GM23338 (cell line): ENCODE measurements around the gene CCBE1. TPM values are rescaled to one million over a fixed set of nuclear protein-coding genes. Genes with fewer than 3 reads are reported as not detected.

ENCODE experiments used
- CREB1 ChIP-seq: fragments of 250-450 bp; sonication (Bioruptor Pico); IDR thresholded peaks from 2 replicates; pipeline ENCODE4 v1.5.0; 2020; ENCODE audit warnings: low read depth, mild to moderate bottlenecking, moderate library complexity
- EZH2 ChIP-seq: fragments of 200-600 bp; sonication (generic); IDR thresholded peaks from one replicate; pipeline ENCODE4 v1.8.0; 2017; ENCODE audit warnings: antibody characterized with exemption, mild to moderate bottlenecking, low read depth; ENCODE audit not compliant: unreplicated experiment
- EZH2phosphoT487 ChIP-seq: fragments of 200-600 bp; sonication (generic); IDR thresholded peaks from one replicate; pipeline ENCODE4 v1.8.1; 2018; ENCODE audit warnings: antibody characterized with exemption; ENCODE audit not compliant: unreplicated experiment
- JUNB ChIP-seq: IDR thresholded peaks from one replicate; pipeline ENCODE4 v1.6.1; 2016; ENCODE audit warnings: antibody characterized with exemption; ENCODE audit not compliant: unreplicated experiment
- STAT1 ChIP-seq: IDR thresholded peaks from one replicate; pipeline ENCODE4 v1.6.1; 2016; ENCODE audit warnings: antibody characterized with exemption; ENCODE audit not compliant: unreplicated experiment
- polyA plus RNA-seq: library from polyadenylated mRNA; unstranded; fragments of >200 nt; fragmentation: Nextera tagmentation; extraction: Ambion mirVana; gene quantifications from 2 replicates; pipeline ENCODE4 v1.2.1, GENCODE V29; 2016
- total RNA-seq: library from RNA; depleted of rRNA; stranded (reverse); fragments of >200 nt; shearing (Covaris generic); gene quantifications from 2 replicates; pipeline ENCODE4 v1.2.3, GENCODE V29; 2014
- TF ChIP-seq, protein P1 (sequence below): fragments of 250-450 bp; sonication (Bioruptor Pico); IDR thresholded peaks from 2 replicates; pipeline ENCODE4 v1.5.0; 2020; ENCODE audit warnings: mild to moderate bottlenecking, moderate library complexity
- TF ChIP-seq, protein P2 (sequence below): IDR thresholded peaks from one replicate; pipeline ENCODE4 v1.6.1; 2018; ENCODE audit warnings: antibody characterized with exemption; ENCODE audit not compliant: unreplicated experiment

The CCBE1 gene
- total and polyA plus RNA-seq, 2 experiments from 2014 or later = 2.1 to 2.6 TPM

DNA sequence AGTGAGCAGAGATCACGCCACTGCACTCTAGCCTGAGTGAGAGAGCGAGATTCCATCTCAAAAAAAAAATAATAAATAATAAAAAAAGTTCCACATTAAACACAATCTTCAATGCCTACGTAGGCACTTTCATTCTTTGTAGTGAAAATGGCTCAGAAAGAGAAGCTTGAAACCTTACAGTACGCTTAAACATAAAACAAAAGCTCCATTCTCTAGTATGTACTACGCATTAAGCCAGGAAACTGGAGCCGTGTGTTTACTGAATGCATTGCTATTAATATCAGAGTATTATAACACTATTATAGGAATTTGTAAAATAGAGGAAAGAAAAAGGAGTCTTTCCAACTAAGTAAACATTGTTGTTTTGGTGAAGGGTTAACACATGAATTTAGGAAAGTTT, 296.8 kb downstream of the CCBE1 start (continued):
- TF ChIP-seq, protein P1, sequence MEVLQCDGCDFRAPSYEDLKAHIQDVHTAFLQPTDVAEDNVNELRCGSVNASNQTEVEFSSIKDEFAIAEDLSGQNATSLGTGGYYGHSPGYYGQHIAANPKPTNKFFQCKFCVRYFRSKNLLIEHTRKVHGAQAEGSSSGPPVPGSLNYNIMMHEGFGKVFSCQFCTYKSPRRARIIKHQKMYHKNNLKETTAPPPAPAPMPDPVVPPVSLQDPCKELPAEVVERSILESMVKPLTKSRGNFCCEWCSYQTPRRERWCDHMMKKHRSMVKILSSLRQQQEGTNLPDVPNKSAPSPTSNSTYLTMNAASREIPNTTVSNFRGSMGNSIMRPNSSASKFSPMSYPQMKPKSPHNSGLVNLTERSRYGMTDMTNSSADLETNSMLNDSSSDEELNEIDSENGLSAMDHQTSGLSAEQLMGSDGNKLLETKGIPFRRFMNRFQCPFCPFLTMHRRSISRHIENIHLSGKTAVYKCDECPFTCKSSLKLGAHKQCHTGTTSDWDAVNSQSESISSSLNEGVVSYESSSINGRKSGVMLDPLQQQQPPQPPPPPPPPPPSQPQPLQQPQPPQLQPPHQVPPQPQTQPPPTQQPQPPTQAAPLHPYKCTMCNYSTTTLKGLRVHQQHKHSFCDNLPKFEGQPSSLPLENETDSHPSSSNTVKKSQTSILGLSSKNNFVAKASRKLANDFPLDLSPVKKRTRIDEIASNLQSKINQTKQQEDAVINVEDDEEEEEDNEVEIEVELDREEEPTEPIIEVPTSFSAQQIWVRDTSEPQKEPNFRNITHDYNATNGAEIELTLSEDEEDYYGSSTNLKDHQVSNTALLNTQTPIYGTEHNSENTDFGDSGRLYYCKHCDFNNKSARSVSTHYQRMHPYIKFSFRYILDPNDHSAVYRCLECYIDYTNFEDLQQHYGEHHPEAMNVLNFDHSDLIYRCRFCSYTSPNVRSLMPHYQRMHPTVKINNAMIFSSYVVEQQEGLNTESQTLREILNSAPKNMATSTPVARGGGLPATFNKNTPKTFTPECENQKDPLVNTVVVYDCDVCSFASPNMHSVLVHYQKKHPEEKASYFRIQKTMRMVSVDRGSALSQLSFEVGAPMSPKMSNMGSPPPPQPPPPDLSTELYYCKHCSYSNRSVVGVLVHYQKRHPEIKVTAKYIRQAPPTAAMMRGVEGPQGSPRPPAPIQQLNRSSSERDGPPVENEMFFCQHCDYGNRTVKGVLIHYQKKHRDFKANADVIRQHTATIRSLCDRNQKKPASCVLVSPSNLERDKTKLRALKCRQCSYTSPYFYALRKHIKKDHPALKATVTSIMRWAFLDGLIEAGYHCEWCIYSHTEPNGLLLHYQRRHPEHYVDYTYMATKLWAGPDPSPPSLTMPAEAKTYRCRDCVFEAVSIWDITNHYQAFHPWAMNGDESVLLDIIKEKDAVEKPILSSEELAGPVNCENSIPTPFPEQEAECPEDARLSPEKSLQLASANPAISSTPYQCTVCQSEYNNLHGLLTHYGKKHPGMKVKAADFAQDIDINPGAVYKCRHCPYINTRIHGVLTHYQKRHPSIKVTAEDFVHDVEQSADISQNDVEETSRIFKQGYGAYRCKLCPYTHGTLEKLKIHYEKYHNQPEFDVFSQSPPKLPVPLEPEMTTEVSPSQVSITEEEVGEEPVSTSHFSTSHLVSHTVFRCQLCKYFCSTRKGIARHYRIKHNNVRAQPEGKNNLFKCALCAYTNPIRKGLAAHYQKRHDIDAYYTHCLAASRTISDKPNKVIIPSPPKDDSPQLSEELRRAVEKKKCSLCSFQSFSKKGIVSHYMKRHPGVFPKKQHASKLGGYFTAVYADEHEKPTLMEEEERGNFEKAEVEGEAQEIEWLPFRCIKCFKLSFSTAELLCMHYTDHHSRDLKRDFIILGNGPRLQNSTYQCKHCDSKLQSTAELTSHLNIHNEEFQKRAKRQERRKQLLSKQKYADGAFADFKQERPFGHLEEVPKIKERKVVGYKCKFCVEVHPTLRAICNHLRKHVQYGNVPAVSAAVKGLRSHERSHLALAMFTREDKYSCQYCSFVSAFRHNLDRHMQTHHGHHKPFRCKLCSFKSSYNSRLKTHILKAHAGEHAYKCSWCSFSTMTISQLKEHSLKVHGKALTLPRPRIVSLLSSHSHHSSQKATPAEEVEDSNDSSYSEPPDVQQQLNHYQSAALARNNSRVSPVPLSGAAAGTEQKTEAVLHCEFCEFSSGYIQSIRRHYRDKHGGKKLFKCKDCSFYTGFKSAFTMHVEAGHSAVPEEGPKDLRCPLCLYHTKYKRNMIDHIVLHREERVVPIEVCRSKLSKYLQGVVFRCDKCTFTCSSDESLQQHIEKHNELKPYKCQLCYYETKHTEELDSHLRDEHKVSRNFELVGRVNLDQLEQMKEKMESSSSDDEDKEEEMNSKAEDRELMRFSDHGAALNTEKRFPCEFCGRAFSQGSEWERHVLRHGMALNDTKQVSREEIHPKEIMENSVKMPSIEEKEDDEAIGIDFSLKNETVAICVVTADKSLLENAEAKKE (CRISPR knock-in tag) = no peak
- TF ChIP-seq CREB1 (no peak), STAT1 (no peak), EZH2 (no peak), JUNB (no peak), EZH2phosphoT487 (no peak)
- TF ChIP-seq, protein P2, sequence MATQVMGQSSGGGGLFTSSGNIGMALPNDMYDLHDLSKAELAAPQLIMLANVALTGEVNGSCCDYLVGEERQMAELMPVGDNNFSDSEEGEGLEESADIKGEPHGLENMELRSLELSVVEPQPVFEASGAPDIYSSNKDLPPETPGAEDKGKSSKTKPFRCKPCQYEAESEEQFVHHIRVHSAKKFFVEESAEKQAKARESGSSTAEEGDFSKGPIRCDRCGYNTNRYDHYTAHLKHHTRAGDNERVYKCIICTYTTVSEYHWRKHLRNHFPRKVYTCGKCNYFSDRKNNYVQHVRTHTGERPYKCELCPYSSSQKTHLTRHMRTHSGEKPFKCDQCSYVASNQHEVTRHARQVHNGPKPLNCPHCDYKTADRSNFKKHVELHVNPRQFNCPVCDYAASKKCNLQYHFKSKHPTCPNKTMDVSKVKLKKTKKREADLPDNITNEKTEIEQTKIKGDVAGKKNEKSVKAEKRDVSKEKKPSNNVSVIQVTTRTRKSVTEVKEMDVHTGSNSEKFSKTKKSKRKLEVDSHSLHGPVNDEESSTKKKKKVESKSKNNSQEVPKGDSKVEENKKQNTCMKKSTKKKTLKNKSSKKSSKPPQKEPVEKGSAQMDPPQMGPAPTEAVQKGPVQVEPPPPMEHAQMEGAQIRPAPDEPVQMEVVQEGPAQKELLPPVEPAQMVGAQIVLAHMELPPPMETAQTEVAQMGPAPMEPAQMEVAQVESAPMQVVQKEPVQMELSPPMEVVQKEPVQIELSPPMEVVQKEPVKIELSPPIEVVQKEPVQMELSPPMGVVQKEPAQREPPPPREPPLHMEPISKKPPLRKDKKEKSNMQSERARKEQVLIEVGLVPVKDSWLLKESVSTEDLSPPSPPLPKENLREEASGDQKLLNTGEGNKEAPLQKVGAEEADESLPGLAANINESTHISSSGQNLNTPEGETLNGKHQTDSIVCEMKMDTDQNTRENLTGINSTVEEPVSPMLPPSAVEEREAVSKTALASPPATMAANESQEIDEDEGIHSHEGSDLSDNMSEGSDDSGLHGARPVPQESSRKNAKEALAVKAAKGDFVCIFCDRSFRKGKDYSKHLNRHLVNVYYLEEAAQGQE = no peak
